Measurements from ENCODE around the gene ANKRA2. TPM values are rescaled to one million over a fixed set of nuclear protein-coding genes. Genes with fewer than 3 reads are reported as not detected.
"Not testable (repeated sequence)": the region's sequence is repeated elsewhere in the genome, so short reads cannot be mapped to it uniquely, and the experiment has no call there.

ANKRA2 gene
- polyA plus RNA-seq, 1 donor = 29.2 TPM

- no peak for DNase-seq
These were observed 20.0 kb downstream of the ANKRA2 start for GRCh38 chr5:73545403-73545779.

GRCh38 chr5:73544429-73545402, 20.7 kb downstream of the ANKRA2 start:
- DNase-seq = no peak

- DNase-seq = no peak
These were observed 23.4 kb downstream of the ANKRA2 start for GRCh38 chr5:73542020-73542419.

- DNase-seq = no peak
These were observed 25.2 kb downstream of the ANKRA2 start for GRCh38 chr5:73540192-73540591.

GRCh38 chr5:73539730-73540129, 25.7 kb downstream of the ANKRA2 start:
- DNase-seq = no peak

GRCh38 chr5:73534971-73535370, 30.5 kb downstream of the ANKRA2 start:
- no peak for DNase-seq

GRCh38 chr5:73534011-73534644, 31.3 kb downstream of the ANKRA2 start:
- no peak for DNase-seq

GRCh38 chr5:73532195-73532594, 33.2 kb downstream of the ANKRA2 start:
- no peak for DNase-seq

- no peak for DNase-seq
These were observed 34.1 kb downstream of the ANKRA2 start for GRCh38 chr5:73531356-73531755.

- DNase-seq = no peak
These were observed 36.4 kb downstream of the ANKRA2 start for GRCh38 chr5:73529081-73529480.

- no peak for DNase-seq
These were observed 37.2 kb downstream of the ANKRA2 start for GRCh38 chr5:73528248-73528647.

GRCh38 chr5:73525606-73526203, 39.7 kb downstream of the ANKRA2 start:
- DNase-seq = no peak

- DNase-seq = no peak
These were observed 41.6 kb downstream of the ANKRA2 start for GRCh38 chr5:73523861-73524260.

- no peak for DNase-seq
These were observed 42.5 kb downstream of the ANKRA2 start for GRCh38 chr5:73522989-73523388.

- DNase-seq = peak; percentile 68
These were observed 45.7 kb downstream of the ANKRA2 start for GRCh38 chr5:73519531-73520283.

- DNase-seq = no peak
These were observed 50.2 kb downstream of the ANKRA2 start for GRCh38 chr5:73515232-73515631.

- DNase-seq = no peak
These were observed 51.0 kb downstream of the ANKRA2 start for GRCh38 chr5:73514418-73514817.

- no peak for DNase-seq
These were observed 51.4 kb downstream of the ANKRA2 start for GRCh38 chr5:73513996-73514395.

GRCh38 chr5:73508521-73508920, 56.9 kb downstream of the ANKRA2 start:
- DNase-seq = not testable (repeated sequence)

GRCh38 chr5:73507062-73507461, 58.4 kb downstream of the ANKRA2 start:
- DNase-seq = no peak

- no peak for DNase-seq
These were observed 58.9 kb downstream of the ANKRA2 start for GRCh38 chr5:73506459-73506955.

Measured in hindlimb muscle (tissue), 1 donor.